Measurements from ENCODE around the gene AFG3L2. TPM values are rescaled to one million over a fixed set of nuclear protein-coding genes. Genes with fewer than 3 reads are reported as not detected.
A peak's percentile ranks its signal among the peaks of the same experiment; 100 is the strongest.

AFG3L2 gene
- total RNA-seq, 1 experiment from 2014 or later, result 73.5 TPM

DNA sequence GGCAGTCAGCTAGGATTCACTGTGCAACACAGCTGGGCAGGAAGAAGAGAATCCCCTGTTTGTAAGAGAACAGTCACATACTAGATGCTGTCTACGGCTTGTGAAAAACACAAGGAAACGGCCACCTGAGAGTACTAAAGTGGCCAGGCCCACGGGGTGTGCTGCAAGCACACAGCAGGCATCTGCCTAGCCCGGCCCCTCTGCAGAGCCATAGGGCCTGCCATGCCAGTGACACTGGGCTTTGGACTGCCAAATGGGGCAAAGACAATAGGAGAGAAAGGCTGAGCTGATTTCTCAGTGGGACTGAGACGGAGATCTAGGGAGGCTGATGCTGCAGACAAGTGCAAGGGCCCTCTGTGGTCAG, 58.7 kb downstream of the AFG3L2 start:
- Histone ChIP-seq H4K8ac (replicated peaks; ENCODE audit: insufficient read length, low read depth, low read length) (no peak overlapping the region), H3K79me1 (ENCODE audit: insufficient read depth, low read depth, low read length, poor library complexity, severe bottlenecking) (no peaks in the 10 kb centered on the region), H3K79me2 (ENCODE audit: insufficient read depth, low read length) (peaks cover 2% of the 10 kb centered on the region; the same call in 1 of the 2 replicates), H3K27me3 (ENCODE audit: insufficient read depth, low read length) (no peaks in the 10 kb centered on the region), H3K9me3 (ENCODE audit: control insufficient read depth, low read depth, low read length) (no peaks in the 10 kb centered on the region), H4K5ac (ENCODE audit: insufficient read length, low read depth, low read length) (no peak overlapping the region), H2BK5ac (ENCODE audit: insufficient read length, low read length) (no peak overlapping the region), H2BK20ac (ENCODE audit: low read depth, low read length, poor library complexity, severe bottlenecking) (no peak overlapping the region), H3K4me1 (ENCODE audit: insufficient read depth, low read length) (no peaks in the 10 kb centered on the region), H4K20me1 (ENCODE audit: control insufficient read depth, insufficient read depth, insufficient read length) (no peaks in the 10 kb centered on the region), H3K9ac (ENCODE audit: extremely low read depth, insufficient read length, low read length) (no peak overlapping the region), H3K27ac (ENCODE audit: insufficient read length, low read depth, low read length) (no peak overlapping the region), H2BK12ac (ENCODE audit: insufficient read length, low read depth, low read length) (no peak overlapping the region), H2AK5ac (ENCODE audit: insufficient read length, low read length) (no peak overlapping the region), H3K18ac (ENCODE audit: insufficient read length, low read depth, low read length) (no peak overlapping the region), H3K14ac (ENCODE audit: insufficient read depth, low read length) (no peak overlapping the region), H4K91ac (ENCODE audit: insufficient read length, low read depth, low read length) (no peak overlapping the region), H2AFZ (ENCODE audit: low read length) (no peak overlapping the region), H3K4ac (ENCODE audit: low read depth, low read length) (no peak overlapping the region), H2BK15ac (ENCODE audit: low read depth, low read length) (no peak overlapping the region), H2BK120ac (ENCODE audit: low read depth, low read length, poor library complexity, severe bottlenecking) (no peak overlapping the region), H3K56ac (ENCODE audit: insufficient read length, low read depth, low read length) (no peak overlapping the region), H3K4me2 (ENCODE audit: insufficient read depth, insufficient read length, low read length) (no peak overlapping the region), H3T11ph (ENCODE audit: low read length) (no peak overlapping the region), H3K23ac (ENCODE audit: insufficient read length, low read depth, low read length) (no peak overlapping the region), H3K23me2 (ENCODE audit: insufficient read length, low read depth, low read length, poor library complexity, severe bottlenecking) (no peaks in the 10 kb centered on the region)
- Mint-ChIP-seq H3K4me3 (no peak overlapping the region), H3K27me3 (ENCODE audit: low read depth) (no peaks in the 10 kb centered on the region), H3K9me3 (no peaks in the 10 kb centered on the region), H3K4me1 (peaks cover 15 to 20% of the 10 kb centered on the region in 2 experiments), H3K27ac (peak overlapping the region in 2 of 3 experiments; percentile 76 to 92; a peak in 5 of 7 replicates), H3K36me3 (ENCODE audit: insufficient read depth in 1 of 3, low read depth in 3 of 3) (peaks cover 20 to 72% (median 24%) of the 10 kb centered on the region in 3 experiments; a peak in 6 of 7 replicates)
- no CpG with 5 or more reads among the region's 5 CpGs for WGBS (ENCODE audit: extremely low coverage, insufficient read length, low lambda C conversion rate)
- no peak for DNase-seq
- TF ChIP-seq, protein P1, sequence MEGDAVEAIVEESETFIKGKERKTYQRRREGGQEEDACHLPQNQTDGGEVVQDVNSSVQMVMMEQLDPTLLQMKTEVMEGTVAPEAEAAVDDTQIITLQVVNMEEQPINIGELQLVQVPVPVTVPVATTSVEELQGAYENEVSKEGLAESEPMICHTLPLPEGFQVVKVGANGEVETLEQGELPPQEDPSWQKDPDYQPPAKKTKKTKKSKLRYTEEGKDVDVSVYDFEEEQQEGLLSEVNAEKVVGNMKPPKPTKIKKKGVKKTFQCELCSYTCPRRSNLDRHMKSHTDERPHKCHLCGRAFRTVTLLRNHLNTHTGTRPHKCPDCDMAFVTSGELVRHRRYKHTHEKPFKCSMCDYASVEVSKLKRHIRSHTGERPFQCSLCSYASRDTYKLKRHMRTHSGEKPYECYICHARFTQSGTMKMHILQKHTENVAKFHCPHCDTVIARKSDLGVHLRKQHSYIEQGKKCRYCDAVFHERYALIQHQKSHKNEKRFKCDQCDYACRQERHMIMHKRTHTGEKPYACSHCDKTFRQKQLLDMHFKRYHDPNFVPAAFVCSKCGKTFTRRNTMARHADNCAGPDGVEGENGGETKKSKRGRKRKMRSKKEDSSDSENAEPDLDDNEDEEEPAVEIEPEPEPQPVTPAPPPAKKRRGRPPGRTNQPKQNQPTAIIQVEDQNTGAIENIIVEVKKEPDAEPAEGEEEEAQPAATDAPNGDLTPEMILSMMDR (conservative IDR thresholded peaks at IDR 0.05), result no peak
